WTC11 (cell line): ENCODE data around the gene KRTAP5-6.

Source experiments
- ATF1 ChIP-seq: sonication (generic); formaldehyde crosslinking; IDR thresholded peaks from 2 replicates; pipeline ENCODE4 v1.8.1; 2023; ENCODE audit warnings: mild to moderate bottlenecking, moderate library complexity, missing genetic modification reagents
- ATF2 ChIP-seq: sonication (generic); formaldehyde crosslinking; IDR thresholded peaks from 2 replicates; pipeline ENCODE4 v1.8.1; 2022; ENCODE audit warnings: low read depth, missing genetic modification reagents, borderline replicate concordance
- CREB1 ChIP-seq: sonication (generic); formaldehyde crosslinking; IDR thresholded peaks from 2 replicates; pipeline ENCODE4 v1.8.0; 2023; ENCODE audit warnings: mild to moderate bottlenecking, missing genetic modification reagents
- CTCF ChIP-seq: fragments of 200-600 bp; IDR thresholded peaks from 2 replicates; pipeline ENCODE4 v1.8.0; 2022; ENCODE audit warnings: antibody characterized with exemption
- FOXJ3 ChIP-seq: sonication (generic); formaldehyde crosslinking; IDR thresholded peaks from 2 replicates; pipeline ENCODE4 v1.9.0; 2021; ENCODE audit warnings: missing genetic modification reagents, mild to moderate bottlenecking, borderline replicate concordance
- GABPB1 ChIP-seq: sonication (generic); formaldehyde crosslinking; IDR thresholded peaks from 2 replicates; pipeline ENCODE4 v1.8.1; 2023; ENCODE audit warnings: mild to moderate bottlenecking, missing genetic modification reagents
- IRF2 ChIP-seq: sonication (generic); formaldehyde crosslinking; IDR thresholded peaks from 2 replicates; pipeline ENCODE4 v1.8.0; 2022; ENCODE audit warnings: low read depth, missing genetic modification reagents, borderline replicate concordance
- MXD4 ChIP-seq: fragments of 250-450 bp; sonication (Bioruptor Pico); IDR thresholded peaks from 2 replicates; pipeline ENCODE4 v1.8.0; 2021; ENCODE audit warnings: mild to moderate bottlenecking, moderate library complexity, borderline replicate concordance

- TF ChIP-seq FOXJ3 (CRISPR knock-in tag) (no peak), CTCF (no peak), IRF2 (no peak), ATF1 (CRISPR knock-in tag) (no peak), ATF2 (CRISPR knock-in tag) (no peak), GABPB1 (no peak), CREB1 (CRISPR knock-in tag) (no peak), MXD4 (CRISPR knock-in tag) (no peak)
Observed at GRCh38 chr11:1671658-1672057, 25.3 kb upstream of the KRTAP5-6 start.
